Activated CD4-positive, alpha-beta T cell treated with anti-CD3 and anti-CD28 coated beads, Interleukin-10, Interleukin-2, amounts not matched to agents 100 ng/mL and 50 ng/mL, durations not matched to agents 16 hours and 8 hours (primary cell): ENCODE measurements around the gene STK32B.

Experiments
- DNase-seq: peaks from one replicate; pipeline ENCODE4 v3.0.0-alpha.2; 2020

The STK32B gene

DNA sequence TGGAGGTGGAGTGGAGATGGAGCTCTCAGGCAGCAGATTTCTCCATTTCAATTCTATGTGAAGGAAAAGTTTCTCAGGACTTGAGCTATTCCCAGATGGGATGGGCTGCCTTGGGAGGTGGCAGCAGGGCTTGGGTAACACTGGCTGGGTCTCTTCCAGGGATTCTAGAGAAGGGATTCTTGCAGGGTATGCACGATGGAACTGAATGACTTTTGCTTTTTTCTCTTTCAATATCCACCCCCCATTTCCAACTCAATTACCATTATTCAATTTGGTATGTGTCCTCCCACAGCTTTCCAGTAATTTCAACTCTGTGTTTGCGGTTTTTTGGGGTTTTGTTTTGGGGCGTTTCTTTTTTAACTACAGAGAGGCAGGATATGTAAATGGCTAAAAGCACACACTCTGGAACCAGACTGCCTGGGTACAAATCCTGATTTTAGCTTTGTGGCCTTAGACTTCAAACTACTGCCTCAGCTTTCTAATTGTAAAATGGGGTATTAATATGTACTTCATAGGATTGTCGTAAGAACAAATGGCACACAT, 428.3 kb downstream of the STK32B start:
- DNase-seq: no peak

GRCh38 chr4:5488413-5488812, 437.1 kb downstream of the STK32B start:
- no peak for DNase-seq

GRCh38 chr4:5489260-5489659, 438.0 kb downstream of the STK32B start:
- no peak for DNase-seq

- DNase-seq: no peak
These were observed 446.2 kb downstream of the STK32B start for GRCh38 chr4:5497489-5497888.

- no peak for DNase-seq
These were observed 448.9 kb downstream of the STK32B start for GRCh38 chr4:5500165-5500564.

DNA sequence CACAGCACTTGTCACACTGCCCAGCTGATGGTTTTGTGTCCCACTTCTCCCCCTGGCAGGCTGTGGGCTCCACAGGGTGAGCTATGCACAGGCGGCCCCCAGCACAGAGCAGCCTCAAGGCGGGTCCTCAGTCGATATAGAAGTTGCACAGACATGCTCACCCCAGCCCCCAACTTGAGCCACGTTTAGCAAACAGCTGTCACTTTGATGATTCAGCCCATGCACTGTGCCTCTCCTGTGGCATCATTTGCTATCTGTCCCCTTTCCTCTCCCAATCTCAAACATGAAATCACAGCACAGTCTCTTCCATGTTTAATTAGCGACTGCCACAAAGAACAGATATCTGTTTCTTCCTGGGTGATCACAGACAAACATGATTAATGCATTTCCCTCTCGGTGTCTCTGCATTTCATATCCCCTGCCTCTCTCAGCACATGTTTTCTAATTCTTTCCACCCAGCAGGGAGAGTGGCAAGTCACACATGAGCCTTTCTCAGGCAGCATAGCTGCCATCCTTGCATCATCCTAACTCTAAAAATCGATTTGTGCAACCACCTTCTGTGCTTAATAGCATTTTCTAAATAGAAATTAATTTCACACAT, 452.2 kb downstream of the STK32B start:
- DNase-seq: no peak

DNA sequence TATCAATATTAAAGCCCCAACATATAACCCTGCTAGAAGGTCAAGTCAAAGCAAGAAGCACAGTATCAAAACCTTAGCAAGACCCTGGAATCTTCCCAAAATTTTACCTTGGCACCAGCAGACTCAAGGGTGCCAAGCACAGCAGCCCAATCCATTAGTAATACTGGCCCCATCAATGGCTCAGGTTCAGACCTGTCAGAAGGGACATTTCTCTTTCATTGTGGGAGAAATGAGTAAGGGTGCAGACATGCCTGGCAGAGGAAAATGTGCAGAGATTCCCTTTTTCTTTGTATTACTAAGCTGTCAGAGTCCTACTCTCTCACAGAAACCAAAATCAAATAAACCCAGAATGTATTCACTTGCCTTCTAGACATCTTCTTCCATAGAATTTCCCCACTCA, 453.2 kb downstream of the STK32B start:
- DNase-seq: no peak

DNA sequence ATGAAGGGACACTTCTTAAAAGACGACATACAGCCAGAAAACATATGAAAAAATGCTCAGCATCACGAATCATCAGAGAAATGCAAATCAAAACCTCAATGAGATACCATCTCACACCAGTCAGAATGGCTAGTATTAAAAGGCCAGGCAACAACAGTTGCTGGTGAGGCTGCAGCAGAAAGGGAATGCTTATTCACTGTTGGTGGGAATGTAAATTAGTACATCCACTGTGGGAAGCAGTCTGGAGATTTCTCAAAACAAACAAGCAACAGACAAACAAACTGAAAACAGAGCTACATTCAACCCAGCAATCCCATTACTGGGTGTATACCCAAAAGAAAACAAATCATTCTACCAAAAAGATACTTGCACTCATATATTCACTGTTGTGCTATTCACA, 459.2 kb downstream of the STK32B start:
- DNase-seq: no peak

GRCh38 chr4:5511791-5512190, 460.5 kb downstream of the STK32B start:
- no peak for DNase-seq

- DNase-seq: no peak
These were observed 464.4 kb downstream of the STK32B start for GRCh38 chr4:5515646-5516045.

- DNase-seq: no peak
These were observed 466.1 kb downstream of the STK32B start for GRCh38 chr4:5517372-5517771.

DNA sequence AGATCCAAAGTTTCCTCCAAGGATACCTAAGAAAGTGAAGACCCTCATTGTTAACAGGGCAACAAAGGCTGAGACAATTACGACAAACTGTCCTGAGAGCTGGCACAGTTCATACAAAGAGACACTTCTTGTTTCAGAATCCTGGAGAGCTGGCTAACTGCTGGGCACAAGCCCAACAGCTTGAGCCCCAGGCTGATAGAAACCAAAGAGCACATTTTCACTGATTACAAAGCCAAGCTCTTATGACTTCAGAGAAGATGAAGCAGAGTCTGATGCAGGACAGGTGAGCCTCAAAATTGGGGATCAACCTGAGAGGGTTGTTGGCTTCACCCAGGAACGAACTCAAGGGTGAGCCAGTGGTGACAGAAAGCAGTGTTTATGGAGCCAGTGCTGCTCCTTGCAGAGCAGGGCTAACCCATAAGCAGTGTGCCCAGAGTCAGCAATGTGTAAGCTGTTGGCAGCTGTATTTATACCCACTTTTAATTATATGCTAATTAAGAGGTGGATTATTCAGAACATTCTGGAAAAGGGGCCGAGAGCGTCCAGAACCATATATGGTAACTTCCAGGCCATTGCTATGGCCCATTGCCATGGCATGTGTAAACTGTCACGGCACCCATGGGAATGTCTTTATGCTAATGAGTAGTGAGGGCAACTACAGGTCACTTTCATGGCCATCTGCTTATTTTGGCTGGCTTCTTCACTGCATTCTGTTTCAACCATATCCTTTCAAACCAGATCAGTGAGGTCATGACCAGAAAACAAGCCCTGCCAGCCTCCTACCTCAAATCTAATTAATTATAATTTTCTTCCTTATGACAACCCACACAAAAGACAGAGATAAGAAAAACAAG, 473.4 kb downstream of the STK32B start:
- DNase-seq: no peak

DNA sequence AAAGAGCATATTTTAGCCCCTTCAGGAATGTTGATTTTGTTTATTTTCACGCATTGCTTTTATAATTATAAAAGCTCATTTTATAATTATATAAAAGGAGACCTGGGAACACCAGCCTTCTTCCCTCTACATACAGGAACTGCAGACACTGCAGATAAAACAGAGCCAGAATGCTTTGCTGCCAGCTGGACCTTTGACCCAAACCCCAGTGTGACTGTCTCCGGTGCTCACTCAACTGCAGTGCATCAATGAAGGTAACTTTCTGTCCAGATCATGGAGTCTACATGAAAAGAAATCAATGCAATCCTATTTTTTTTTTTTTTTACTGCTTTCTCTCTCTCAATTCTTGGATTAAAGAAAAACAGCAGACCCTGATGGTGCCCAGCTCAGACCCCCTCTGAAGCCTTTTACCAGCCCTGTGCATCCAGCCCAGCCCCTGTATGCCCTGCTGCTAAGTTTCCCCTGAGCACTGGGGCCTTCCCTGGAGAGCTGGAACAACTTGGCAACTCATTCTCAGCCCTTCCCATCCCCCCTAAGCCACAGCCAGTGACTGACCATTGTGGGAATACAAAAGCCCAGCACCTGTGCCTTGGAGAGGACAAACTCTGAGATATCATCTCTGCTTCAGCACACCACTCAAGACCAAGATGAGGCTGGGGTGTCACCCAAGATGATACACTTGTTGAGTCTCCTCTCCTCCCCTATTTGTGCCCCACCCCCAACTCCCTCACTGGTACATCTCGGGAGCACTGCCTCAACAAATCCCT, 475.0 kb downstream of the STK32B start:
- DNase-seq: no peak

- DNase-seq: no peak
These were observed 475.9 kb downstream of the STK32B start for GRCh38 chr4:5527211-5527610.

- no peak for DNase-seq
These were observed 476.8 kb downstream of the STK32B start for GRCh38 chr4:5528031-5528436.

- DNase-seq: no peak
These were observed 480.8 kb downstream of the STK32B start for GRCh38 chr4:5532100-5532499.

- DNase-seq: no peak
These were observed 488.3 kb downstream of the STK32B start for GRCh38 chr4:5539584-5539983.

GRCh38 chr4:5541169-5541568, 489.9 kb downstream of the STK32B start:
- no peak for DNase-seq

- DNase-seq: no peak
These were observed 492.4 kb downstream of the STK32B start for GRCh38 chr4:5543681-5544080.

- no peak for DNase-seq
These were observed 493.5 kb downstream of the STK32B start for GRCh38 chr4:5544762-5545161.

DNA sequence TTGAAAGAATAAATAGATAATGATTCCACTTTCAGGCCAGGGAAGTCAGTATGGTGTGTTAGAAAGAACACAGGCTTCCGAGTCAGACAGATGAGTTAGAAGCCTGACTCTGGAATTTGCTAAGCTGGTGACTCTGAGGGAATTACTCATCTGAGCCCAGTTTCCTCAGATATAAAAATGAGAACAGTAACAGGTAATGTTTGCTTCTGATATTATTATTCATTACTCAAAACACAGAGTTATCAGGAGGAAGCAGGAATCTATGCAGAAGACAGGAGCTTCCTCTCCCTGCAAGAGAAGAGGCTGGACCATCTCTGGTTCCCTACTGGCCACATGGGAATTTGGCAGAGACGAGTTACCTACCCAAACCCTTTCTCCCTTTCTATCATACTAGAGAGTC, 494.0 kb downstream of the STK32B start:
- no peak for DNase-seq

- no peak for DNase-seq
These were observed 496.5 kb downstream of the STK32B start for GRCh38 chr4:5547651-5548249.
